NCI-H1105 (cell line): ENCODE results near the gene CACHD1.
A peak's percentile ranks its signal among the peaks of the same experiment; 100 is the strongest.
"Not testable (repeated sequence)": the region's sequence is repeated elsewhere in the genome, so short reads cannot be mapped to it uniquely, and the experiment has no call there.

ENCODE experiments used
- DNase-seq: peaks from one replicate; lab custom pipeline; 2025; lab: John Stamatoyannopoulos, UW

CACHD1 gene

DNA sequence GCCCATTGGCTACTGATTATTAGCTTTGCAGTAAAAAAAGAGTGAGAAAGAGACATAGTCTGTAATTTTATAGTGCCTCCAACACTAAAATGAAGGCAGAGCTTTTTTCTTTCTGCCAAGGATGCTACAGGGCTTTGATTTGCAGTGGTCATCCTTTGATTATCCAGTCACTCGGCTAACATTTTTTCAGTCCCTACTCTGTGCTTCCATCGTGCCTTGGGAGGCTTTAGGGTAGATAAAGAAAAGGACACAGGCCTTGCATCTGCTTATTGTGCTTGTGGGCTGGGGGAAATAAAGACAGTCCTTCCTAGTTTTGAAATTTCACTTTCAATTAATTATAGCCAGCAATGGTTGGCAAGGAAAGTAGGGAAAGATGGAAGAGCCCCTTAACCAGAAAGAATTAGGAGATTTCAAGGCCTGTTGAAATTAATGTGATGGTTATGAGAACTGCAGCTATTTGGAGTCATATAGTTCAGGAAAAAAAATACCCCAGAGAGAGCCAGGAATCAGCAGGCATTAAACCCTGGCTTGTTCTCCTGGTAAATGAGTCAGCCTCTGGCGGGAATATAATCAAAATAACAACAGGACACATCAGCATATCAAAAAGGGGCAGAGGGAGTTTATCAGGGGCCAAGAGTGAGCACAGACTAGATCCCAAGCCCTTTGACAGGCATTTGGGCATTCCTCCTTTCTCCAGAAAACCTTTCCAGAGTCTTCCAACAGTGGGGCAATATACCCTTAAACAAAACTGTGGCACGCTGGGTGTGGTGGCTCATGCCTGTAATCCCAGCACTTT lies 27.4 kb downstream of the CACHD1 start:
- no peak for DNase-seq

- DNase-seq = no peak
Observed at GRCh38 chr1:64498325-64498724, 28.4 kb downstream of the CACHD1 start.

GRCh38 chr1:64499011-64499410 lies 29.1 kb downstream of the CACHD1 start:
- no peak for DNase-seq

DNA sequence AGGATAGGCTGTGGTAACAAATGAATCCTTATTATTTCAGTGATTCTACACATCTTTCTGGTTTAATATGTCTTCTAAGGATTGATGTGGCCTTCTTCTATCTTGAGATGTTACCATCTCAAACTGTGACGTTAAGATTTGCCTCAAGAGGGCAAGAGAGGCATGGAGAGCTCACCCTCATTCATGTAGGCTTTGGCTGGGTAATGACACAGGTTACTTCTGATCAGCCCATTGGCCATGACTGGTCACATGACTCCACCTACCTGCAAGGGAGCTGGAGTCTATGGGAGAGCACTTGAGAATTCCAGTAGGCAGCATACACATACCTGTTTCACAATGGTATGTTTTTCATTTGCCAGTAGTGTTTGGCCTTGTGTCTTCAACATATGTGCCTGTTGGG lies 30.0 kb downstream of the CACHD1 start:
- DNase-seq = no peak

DNA sequence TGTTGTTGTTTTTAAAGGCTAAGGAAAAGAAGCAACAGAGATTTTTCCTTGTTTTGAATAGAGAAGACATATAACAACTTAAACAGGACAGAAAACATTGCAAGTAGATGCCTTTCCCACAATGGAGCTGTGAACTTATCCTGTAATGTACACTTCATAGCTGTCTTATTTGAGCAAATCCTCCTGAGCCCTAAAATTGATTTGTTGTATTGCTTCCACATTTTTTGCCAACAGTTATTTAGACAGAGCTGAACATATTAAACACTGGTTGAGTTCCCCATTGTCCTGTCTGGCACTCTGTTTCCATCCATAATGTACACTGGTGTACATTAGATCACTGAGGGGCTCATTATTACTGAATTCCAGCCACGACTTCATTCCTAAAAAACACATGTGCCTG lies 32.2 kb downstream of the CACHD1 start:
- DNase-seq = no peak

- no peak for DNase-seq
Observed at GRCh38 chr1:64502931-64503330, 33.0 kb downstream of the CACHD1 start.

GRCh38 chr1:64505232-64505943 lies 35.5 kb downstream of the CACHD1 start:
- peak; percentile 58 for DNase-seq

- DNase-seq = peak; percentile 83
Observed at GRCh38 chr1:64505944-64506655, 36.2 kb downstream of the CACHD1 start.

GRCh38 chr1:64508629-64509028 lies 38.7 kb downstream of the CACHD1 start:
- no peak for DNase-seq

DNA sequence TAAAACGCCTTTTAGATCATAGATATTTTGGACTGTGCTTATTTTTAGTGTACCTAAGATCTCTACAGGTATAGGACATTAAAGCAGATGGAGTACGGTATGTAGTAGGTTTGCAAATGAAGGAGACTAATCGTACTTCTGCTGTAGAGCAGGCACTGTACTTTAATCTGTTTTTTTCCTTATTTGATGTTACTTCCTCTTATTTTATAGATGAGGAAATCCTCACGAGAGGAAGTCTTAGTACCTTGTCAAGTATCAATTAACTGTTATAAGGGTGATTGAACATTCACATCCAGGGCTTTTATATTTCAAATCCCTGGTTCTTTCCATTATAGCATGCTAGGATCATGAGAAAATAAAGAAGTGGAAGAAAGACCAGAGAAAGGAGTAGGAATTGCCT lies 41.1 kb downstream of the CACHD1 start:
- no peak for DNase-seq

- DNase-seq = not testable (repeated sequence)
Observed at GRCh38 chr1:64512206-64512605, 42.3 kb downstream of the CACHD1 start.

DNA sequence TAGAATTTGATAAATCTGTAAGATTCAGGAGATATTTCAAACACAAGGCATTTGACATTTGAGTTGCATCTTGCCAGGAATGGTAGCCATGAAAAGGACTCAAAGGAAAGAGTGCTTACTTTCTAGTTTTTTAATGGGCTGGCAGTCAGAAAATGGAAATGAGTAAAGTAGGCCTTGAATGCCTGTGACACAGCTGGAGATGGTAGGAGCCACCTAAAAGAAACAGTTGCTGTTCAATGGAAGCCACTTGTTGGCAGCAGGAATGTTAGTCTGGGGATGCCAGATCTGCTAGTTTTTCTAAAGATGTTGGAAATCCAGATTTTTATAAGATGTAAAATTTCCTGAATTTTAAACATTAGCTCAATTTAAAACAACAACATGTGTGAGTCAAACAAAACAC lies 43.6 kb downstream of the CACHD1 start:
- no peak for DNase-seq

DNA sequence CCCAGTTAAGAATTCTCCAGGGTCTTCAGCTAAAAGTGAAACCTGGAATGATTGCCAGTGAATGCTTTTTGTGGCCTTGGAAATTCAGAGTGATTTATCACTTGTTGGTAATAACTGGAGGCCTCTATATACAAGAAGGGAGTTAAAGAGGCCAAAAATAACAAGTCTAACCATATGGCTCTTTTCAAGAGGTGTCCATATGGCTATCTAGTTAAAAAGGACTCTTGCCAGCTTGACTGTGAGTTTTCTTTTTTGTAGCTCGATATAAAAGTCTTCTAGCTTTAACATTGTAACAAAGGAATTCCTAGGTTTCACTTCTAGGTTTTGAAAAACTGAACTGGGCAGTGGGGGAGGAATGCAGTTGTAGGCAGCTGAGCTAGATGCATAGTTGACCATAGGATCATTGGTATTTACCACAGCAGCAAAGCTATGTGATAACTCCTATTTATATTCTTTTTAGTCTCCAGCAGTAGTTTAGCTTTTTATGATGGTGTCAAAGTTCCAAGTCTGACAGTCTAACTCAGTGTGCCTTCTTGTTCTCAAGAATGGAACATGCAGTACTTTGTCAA lies 44.4 kb downstream of the CACHD1 start:
- DNase-seq = no peak

GRCh38 chr1:64515427-64515826 lies 45.5 kb downstream of the CACHD1 start:
- DNase-seq = peak; percentile 40

- DNase-seq = no peak
Observed at GRCh38 chr1:64516301-64516700, 46.4 kb downstream of the CACHD1 start.

DNA sequence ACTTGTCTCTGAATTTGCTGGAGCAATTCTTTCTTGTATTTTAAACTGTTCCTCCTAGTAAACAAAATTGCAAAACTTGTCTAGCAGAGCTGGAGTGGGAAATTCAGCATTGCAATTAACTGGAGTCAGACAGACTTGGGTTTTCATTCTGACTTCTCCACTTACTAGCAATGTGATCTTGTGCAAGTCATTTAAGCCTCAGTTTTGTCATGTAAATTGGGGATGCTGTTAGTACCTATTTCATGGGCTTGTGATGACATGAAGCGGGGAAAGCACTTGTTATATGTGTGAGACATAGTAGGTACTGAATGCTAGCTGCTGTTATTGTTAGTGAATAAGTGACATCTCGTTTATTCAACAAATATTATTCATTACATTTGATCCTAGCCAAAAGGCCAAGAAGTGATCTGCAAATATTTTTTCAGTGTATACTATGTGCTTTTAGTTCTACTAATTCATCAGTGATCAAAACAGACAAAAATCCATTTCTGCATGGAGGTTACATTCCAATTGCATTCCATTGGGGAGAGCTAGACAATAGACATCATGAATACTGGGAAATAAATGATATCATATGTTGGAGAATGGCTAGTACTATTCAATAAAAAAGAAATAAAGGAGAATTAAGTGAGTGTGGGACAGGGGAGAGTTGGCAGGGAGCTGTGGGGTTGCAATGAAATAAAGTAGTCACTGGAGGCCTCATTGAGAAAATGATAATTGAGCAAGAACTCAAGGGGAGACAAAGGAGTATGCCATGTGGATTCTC lies 47.1 kb downstream of the CACHD1 start:
- DNase-seq = no peak

- no peak for DNase-seq
Observed at GRCh38 chr1:64517640-64518039, 47.7 kb downstream of the CACHD1 start.

DNA sequence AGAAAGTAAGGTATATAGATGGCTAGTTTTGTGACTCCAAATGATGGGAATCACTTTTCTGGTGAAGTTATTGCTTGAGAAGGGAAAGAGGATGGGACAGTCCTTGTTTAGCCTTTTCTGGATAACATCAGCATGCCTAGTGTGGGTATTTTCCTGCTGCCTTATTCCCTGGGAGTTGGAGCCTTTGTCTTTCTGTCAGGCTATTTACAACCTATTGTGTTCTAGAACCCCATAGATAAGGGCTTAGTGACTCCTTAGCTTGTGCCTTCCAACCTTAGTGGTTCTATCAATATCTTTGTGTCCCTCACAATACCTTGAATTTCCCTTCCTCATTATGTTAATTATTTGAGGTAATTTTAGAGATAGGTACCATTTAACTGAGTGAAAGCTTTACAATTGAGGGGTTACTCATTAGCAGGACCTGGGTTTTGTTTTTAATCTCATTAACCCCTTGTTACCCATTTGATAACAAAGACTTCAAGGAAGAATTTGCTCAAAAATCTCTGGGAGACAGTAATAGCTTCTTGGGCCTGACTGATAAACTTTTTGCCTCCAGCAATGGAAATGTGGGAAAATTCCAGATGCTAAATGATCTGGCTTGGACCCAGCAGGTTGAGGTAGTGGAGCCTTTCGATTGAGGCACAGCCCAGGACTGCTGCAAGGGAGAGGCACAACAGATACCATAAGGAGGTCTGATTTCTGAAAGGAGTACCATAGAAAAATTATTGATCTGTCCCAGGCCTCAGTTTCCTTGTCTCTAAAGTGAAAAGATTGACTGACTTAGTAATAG lies 49.0 kb downstream of the CACHD1 start:
- DNase-seq = no peak

DNA sequence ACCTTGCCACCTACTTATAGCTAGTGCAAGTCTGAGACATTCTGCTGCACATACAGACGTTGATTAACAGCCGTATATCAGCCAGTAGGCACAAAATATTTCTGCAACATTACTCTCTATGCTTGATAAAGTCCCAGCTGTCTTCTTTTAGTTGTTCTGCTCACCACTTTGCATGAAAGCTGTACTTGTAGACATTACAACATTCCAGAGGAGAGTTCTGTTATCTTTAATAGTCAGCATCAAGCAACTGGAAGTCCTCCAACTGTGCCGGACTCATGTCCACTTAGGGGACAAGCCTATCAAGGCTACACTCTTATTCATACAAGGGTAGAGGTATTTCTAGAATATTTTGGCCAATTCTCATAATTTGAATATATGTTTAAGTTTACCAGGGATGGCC lies 50.0 kb downstream of the CACHD1 start:
- no peak for DNase-seq

GRCh38 chr1:64522740-64523139 lies 52.8 kb downstream of the CACHD1 start:
- DNase-seq = no peak
